Mesodermal cell (in vitro differentiated cells): ENCODE results near the gene POLR3H. TPM values are rescaled to one million over a fixed set of nuclear protein-coding genes. Genes with fewer than 3 reads are reported as not detected.
A peak's percentile ranks its signal among the peaks of the same experiment; 100 is the strongest.
"Not testable (repeated sequence)": the region's sequence is repeated elsewhere in the genome, so short reads cannot be mapped to it uniquely, and the experiment has no call there.

Source experiments
- H3K27ac ChIP-seq: 2 replicates; pipeline ENCODE4 v1.7.0; 2013; ENCODE audit warnings: mild to moderate bottlenecking, low read depth, low read length, moderate library complexity; ENCODE audit not compliant: severe bottlenecking
- H3K36me3 ChIP-seq: 2 replicates; pipeline ENCODE4 v1.7.1; 2013; ENCODE audit warnings: mild to moderate bottlenecking, low read length, moderate library complexity; ENCODE audit not compliant: control insufficient read depth, insufficient read depth
- H3K4me1 ChIP-seq: one replicate; pipeline ENCODE4 v1.7.1; 2013; ENCODE audit warnings: mild to moderate bottlenecking, low read length; ENCODE audit not compliant: insufficient read depth, control insufficient read depth, poor library complexity, severe bottlenecking
- H3K4me3 ChIP-seq: 2 replicates; pipeline ENCODE4 v1.7.0; 2013; ENCODE audit warnings: low read length, control low read depth, mild to moderate bottlenecking; ENCODE audit not compliant: insufficient read depth, poor library complexity, severe bottlenecking; ENCODE audit errors: extremely low read depth
- H3K9me3 ChIP-seq: 2 replicates; pipeline ENCODE4 v1.7.1; 2013; ENCODE audit warnings: mild to moderate bottlenecking, low read length, moderate library complexity; ENCODE audit not compliant: control insufficient read depth
- WGBS, 2 experiments: methylation state at CpG; one replicate each; pipeline ENCODE4 v1.1.5; 2013; ENCODE audit warnings: missing lambda C conversion rate in 2 of 2; ENCODE audit not compliant: insufficient coverage in 2 of 2; 5-methylcytosine and 5-hydroxymethylcytosine counted together
- polyA plus RNA-seq, 2 experiments: library from polyadenylated mRNA; stranded (reverse); fragments of 50-300 nt; gene quantifications; one replicate each; pipeline ENCODE4 v1.2.3, GENCODE V29; 2013

POLR3H gene, protein sequence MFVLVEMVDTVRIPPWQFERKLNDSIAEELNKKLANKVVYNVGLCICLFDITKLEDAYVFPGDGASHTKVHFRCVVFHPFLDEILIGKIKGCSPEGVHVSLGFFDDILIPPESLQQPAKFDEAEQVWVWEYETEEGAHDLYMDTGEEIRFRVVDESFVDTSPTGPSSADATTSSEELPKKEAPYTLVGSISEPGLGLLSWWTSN
- 13.3 TPM for polyA plus RNA-seq (2013, experiment 1 of 2)
- polyA plus RNA-seq (2013, experiment 2 of 2), result 14.7 TPM

DNA sequence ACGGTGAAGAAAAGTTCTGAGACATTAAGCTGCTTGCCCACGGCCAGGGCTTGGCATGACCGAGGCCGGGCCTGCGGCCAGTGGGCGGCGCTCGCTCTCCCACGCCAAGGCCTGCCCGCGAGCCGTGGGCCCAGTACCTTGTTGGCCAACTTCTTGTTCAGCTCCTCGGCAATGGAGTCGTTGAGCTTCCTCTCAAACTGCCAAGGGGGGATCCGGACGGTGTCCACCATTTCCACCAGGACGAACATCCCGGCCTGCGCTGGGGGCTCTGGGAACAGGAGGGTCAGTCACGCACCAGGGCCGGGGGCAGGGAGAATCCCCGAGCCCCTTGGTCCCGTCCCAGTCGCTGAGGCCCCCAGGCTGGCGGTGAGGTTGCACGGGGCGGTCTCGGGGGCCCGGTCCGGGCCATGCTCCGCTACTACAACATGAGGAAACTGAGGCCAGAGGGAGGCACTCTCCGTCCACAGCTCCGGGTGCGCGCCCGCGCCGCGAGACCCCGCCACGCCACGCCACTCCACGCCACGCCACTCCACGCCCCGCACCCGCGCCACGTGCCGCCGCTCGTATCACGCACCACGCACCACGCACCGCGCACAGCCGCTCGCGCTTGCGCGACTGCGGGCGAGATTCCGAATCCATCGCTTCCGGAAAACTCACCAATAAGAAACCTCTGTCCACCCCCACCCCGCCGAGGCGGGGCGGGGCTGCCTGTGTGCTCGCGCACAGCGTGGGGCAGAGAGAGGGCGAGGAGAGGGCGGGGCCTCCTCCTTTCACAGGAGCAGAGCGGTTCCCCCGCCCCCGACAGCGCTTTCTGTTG lies at the start of gene POLR3H:
Gene POLR3H, minus strand, starts transcription at position 617 of the 817 bp plus-strand sequence. Its CDS starts 369 bp downstream, at position 248.
- Histone ChIP-seq H3K4me3 (peak within 1 kb of the TSS; percentile 91), H3K36me3 (peaks cover 18% of the 10 kb centered on the region), H3K9me3 (no peaks in the 10 kb centered on the region), H3K4me1 (peaks cover 10% of the 10 kb centered on the region), H3K27ac (peak within 1 kb of the TSS; percentile 84)
- 0 to 1% methylated on average over 39 to 65 of the region's 80 CpGs for WGBS, 2 experiments

DNA sequence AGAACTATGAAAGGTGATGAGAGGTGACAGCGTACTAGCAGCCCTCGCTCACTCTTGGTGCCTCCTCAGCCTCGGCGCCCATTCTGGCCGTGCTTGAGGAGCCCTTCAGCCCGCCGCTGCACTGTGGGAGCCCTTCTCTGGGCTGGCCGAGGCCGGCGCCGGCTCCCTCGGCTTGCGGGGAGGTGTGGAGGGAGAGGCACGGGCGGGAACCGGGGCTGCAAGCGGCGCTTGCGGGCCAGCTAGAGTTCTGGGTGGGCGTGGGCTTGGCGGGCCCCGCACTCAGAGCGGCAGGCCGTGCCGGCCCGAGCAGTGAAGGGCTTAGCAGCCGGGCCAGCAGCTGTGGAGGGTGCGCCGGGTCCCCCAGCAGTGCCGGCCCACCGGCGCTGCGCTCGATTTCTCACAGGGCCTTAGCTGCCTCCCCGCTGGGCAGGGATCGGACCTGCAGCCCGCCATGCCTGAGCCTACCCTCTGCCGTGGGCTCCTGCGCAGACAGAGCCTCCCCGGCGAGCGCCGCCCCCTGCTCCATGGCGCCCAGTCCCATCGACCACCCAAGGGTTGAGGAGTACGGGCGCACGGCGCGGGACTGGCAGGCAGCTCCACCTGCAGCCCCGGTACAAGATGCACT lies 49.2 kb upstream of the POLR3H start:
- H3K9me3 ChIP-seq, H3K27ac ChIP-seq, H3K36me3 ChIP-seq, H3K4me3 ChIP-seq: not testable (repeated sequence)
- H3K4me1 ChIP-seq, result peaks cover 11% of the 10 kb centered on the region
- 93 to 97% methylated on average over 28 to 49 of the region's 51 CpGs for WGBS, 2 experiments

DNA sequence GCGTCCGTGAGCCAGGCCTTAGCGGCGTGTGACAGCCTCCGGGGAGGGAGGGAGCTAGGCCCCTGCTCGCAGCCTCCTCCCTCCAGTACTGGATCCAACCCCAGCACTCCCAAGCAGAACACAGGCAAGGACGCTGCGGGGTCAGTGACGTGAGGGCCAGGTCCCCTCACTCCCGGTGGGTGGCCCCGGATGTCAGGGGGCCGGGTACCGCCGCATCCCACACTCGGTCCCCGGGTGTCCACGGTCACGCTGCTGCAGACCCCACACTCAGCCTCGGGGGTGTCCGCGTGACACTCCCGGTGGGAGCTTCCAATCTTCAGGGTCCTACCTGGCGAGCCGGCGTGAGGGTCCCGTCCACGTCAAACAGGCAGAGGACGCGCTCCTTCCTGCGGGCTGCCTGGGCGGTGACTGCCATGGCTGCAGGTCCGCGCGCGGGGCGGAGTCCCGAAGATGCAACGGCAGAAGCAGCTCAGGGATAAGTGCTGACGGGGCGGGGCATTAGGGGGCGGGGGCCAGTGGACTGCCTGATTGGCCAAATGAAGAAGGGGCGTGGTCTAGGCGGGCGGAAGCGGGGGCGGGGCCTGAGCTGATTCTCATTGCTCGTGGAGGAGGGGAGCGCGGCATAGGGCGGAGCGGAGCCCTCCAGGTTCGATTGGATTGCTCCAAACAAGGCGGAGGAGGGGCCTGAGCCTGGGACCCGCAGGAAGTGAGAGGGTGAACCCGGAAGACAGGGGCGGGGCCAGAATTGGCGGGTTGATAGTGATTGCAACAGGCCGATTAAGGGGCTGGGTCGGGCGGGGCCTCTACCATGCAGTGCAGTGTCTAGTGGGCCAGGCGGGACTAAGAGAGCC lies 45.3 kb upstream of the POLR3H start, which contains the start of gene PMM1:
Gene PMM1, minus strand, starts transcription at position 450 of the 851 bp plus-strand sequence. Its CDS starts 35 bp downstream, at position 415.
- 0 to 2% methylated on average over 47 to 49 of the region's 61 CpGs for WGBS, 2 experiments

DNA sequence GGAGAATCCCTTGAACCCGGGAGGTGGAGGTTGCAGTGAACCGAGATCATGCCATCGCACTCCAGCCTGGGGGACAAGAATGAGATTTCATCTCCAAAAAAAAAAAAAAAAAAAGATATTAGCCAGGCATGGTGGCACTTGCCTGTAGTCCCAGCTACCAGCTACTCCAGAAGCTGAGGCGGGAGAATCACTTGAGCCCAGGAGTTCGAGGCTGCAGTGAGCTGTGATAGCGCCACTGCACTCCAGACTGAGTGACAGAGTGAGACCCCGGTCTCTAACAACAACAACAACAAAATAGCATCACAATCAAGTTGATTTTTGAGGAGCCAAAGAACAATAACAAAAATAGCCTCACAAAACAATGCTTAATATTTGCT lies 43.1 kb upstream of the POLR3H start:
- no peak overlapping the region for H3K4me3 ChIP-seq
- no peak overlapping the region for H3K27ac ChIP-seq
- H3K9me3 ChIP-seq, result no peaks in the 10 kb centered on the region
- H3K4me1 ChIP-seq, result no peaks in the 10 kb centered on the region
- H3K36me3 ChIP-seq, result peaks cover 19% of the 10 kb centered on the region
- 90 to 100% methylated on average over 4 of the region's 7 CpGs for WGBS, 2 experiments

More for the DNA sequence above, 45.3 kb upstream of the POLR3H start, which contains the start of gene PMM1:
- H3K9me3 ChIP-seq, result no peaks in the 10 kb centered on the region
- H3K36me3 ChIP-seq, result peaks cover 5% of the 10 kb centered on the region
- peak within 1 kb of the TSS; percentile 72 for H3K27ac ChIP-seq
- peak within 1 kb of the TSS; percentile 80 for H3K4me3 ChIP-seq
- H3K4me1 ChIP-seq, result no peaks in the 10 kb centered on the region

DNA sequence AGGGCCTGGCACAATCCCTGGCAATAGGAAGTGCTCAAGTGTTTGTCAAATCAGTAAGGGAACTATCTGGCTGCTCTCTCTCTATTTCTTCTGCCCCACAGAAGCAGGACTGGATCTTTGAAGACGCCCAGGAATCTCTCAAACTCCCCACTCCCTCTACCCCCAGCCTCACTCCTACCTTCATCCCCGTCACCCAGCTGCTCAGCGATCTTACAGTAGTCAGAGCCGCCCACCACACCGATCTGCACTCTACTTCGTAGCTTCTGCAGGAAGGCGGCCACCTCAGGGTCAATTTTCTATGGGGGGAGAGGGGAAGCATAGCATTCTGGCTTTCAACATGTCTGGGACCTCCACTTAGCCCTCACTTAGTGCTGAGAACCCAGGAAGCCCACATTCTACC lies 41.6 kb upstream of the POLR3H start:
- no peak overlapping the region for H3K27ac ChIP-seq
- H3K4me3 ChIP-seq, result no peak overlapping the region
- peaks cover 19% of the 10 kb centered on the region for H3K36me3 ChIP-seq
- H3K9me3 ChIP-seq, result no peaks in the 10 kb centered on the region
- no peaks in the 10 kb centered on the region for H3K4me1 ChIP-seq
- WGBS, 2 experiments, result 95% methylated on average over 7 of the region's 7 CpGs; no CpG with 5 or more reads in 1 of the 2 experiments

DNA sequence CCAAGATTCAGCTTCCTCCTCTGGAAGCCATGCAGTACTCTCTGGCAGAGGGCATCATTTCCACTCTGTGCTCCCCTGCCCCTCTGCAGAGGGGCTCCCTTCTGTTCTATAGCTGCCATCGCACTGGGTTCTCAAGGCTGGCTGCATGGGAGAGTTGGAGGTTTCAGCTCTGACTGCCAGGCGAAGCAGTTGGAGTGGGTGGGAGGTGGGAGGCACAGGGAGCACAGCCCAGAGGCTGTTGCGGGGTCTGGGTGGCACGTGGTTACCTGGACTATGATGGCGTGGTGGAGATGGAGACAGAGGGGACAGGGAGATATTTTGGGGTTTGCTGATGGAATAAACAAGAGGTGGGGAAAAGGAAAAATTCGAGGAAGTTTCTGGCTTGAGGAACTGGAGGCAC lies 40.6 kb upstream of the POLR3H start:
- no peaks in the 10 kb centered on the region for H3K9me3 ChIP-seq
- H3K27ac ChIP-seq, result no peak overlapping the region
- H3K36me3 ChIP-seq, result peaks cover 22% of the 10 kb centered on the region
- 87 to 96% methylated on average over 6 of the region's 6 CpGs for WGBS, 2 experiments
- no peak overlapping the region for H3K4me3 ChIP-seq
- H3K4me1 ChIP-seq, result no peaks in the 10 kb centered on the region

DNA sequence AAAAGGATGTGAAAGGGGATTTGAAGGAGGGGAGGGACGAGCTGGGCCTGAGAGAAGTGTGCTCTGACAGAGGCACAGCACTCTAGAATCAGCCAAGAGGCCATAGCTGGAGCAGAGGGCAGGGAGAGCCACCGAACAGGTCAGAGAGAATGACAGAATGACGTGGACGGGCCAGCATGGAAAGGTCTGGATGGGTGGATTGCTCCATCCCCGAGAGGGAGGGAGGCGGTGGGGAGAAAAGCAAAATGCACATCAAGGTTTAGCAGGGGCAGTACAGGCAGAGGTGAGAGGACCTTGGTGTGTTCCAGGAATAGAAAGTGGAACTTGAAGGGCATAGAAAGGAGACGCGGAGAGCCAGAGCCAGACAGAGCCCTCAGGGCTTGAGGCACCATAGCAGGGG lies 38.4 kb upstream of the POLR3H start:
- no peak overlapping the region for H3K27ac ChIP-seq
- no peaks in the 10 kb centered on the region for H3K9me3 ChIP-seq
- H3K4me1 ChIP-seq, result no peaks in the 10 kb centered on the region
- H3K4me3 ChIP-seq, result no peak overlapping the region
- peaks cover 35% of the 10 kb centered on the region for H3K36me3 ChIP-seq
- 92 to 94% methylated on average over 8 of the region's 8 CpGs for WGBS, 2 experiments

DNA sequence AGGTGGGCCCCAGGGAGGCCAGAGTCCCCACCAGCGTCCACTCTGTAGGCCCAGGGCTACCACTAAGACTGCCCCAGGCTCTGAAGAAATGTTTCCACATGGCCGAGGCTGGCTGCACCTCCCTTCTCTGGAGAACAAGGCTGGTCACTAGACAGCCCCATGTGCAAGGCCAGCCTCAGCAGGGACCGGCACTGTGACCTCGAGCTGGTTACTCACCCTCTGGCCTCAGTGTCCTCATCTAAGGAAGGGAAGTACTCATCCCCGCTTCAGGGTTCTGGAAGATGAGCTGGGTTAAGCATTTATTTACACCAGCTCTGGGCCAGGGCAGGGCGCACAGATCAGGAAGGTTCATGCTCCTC lies 35.7 kb upstream of the POLR3H start:
- H3K4me1 ChIP-seq, result no peaks in the 10 kb centered on the region
- no peak overlapping the region for H3K27ac ChIP-seq
- H3K36me3 ChIP-seq, result peaks cover 41% of the 10 kb centered on the region
- H3K4me3 ChIP-seq, result no peak overlapping the region
- WGBS, 2 experiments, result 90 to 96% methylated on average over 4 to 5 of the region's 6 CpGs
- no peaks in the 10 kb centered on the region for H3K9me3 ChIP-seq

DNA sequence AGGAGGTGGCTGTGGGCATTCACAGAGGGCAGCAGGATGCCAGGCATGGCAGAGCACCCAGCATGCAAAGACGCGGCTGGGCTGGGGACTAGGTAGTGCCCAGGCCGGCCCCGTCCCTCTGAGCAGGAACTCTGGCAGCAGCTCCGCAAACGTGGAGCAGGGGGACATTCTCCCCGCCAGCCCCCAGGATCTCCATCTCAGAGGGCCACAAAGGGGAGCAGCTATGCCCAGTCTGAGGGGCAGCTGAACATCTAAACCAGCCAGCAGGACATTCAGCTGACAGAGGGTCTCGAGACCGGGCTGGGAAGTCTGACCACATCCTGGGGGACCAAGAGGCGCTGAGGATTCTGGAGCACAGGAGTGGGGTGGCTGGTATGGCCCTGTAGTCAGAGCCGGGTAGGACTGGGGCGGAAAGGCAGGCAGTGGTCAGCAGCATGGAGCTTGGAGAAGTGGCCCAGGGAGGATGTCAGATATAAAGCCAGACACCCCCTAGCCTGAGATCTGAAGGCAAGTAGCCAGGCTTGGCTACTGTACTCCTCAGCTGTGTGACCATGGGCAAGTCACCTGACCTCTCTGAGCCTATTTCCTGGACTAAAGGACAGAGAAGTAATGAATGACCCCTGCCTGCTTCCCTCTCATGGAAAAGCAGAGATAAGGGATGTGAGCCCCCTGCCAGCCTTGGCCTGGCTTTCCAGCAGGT lies 35.2 kb upstream of the POLR3H start:
- no peak overlapping the region for H3K4me3 ChIP-seq
- no peaks in the 10 kb centered on the region for H3K9me3 ChIP-seq
- no peak overlapping the region for H3K27ac ChIP-seq
- WGBS, 2 experiments, result 88 to 89% methylated on average over 10 to 12 of the region's 12 CpGs
- no peaks in the 10 kb centered on the region for H3K4me1 ChIP-seq
- H3K36me3 ChIP-seq, result peaks cover 39% of the 10 kb centered on the region

DNA sequence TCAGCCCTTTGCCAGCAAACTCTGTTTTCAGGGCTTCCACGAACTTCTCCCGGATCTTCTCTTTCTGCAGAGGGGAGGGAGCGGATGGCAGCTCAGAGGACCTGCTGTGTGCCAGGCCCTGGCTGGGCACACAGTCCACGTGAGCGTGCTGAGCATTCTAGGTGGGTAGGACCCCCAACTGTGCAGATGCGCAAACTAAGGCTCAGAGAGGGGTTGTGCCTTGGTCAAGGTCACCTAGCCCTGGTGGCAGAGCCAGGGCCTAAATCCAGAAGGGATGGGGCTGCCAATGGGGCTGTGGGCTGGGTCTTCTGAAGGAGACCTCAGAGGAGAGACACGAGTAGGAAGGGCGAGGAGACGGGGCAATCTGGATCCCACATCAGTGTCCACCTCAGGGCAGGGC lies 34.5 kb upstream of the POLR3H start:
- Histone ChIP-seq H3K4me1 (no peaks in the 10 kb centered on the region), H3K4me3 (no peak overlapping the region), H3K36me3 (peaks cover 34% of the 10 kb centered on the region), H3K9me3 (no peaks in the 10 kb centered on the region), H3K27ac (no peak overlapping the region)
- WGBS, 2 experiments, result 91 to 100% methylated on average over 7 to 9 of the region's 9 CpGs
